Hindlimb muscle (tissue), 1 donor: ENCODE data around the gene SLIRP. TPM values are rescaled to one million over a fixed set of nuclear protein-coding genes. Genes with fewer than 3 reads are reported as not detected.
"Not testable (repeated sequence)": the region's sequence is repeated elsewhere in the genome, so short reads cannot be mapped to it uniquely, and the experiment has no call there.

Source experiments
- DNase-seq: peaks from one replicate; pipeline ENCODE4 v3.0.0-alpha.2; 2013
- polyA plus RNA-seq: library from polyadenylated mRNA; unstranded; fragments of 120-200 nt; gene quantifications from one replicate; pipeline ENCODE4 v1.2.1, GENCODE V29; 2013; ENCODE audit not compliant: insufficient read length

Gene SLIRP
- 63.4 TPM for polyA plus RNA-seq

GRCh38 chr14:77707724-77708408 is at the start of gene SLIRP, which contains the start of gene ALKBH1:
TSS of gene SLIRP (plus strand) at chr14:77708103. CDS start at chr14:77708112, 9 bp downstream.
TSS of gene ALKBH1 (minus strand) at chr14:77708023. CDS start at chr14:77708004, 19 bp downstream.
- DNase-seq: peak; percentile 91

GRCh38 chr14:77659831-77660230 is 48.1 kb upstream of the SLIRP start:
- DNase-seq: no peak

DNA sequence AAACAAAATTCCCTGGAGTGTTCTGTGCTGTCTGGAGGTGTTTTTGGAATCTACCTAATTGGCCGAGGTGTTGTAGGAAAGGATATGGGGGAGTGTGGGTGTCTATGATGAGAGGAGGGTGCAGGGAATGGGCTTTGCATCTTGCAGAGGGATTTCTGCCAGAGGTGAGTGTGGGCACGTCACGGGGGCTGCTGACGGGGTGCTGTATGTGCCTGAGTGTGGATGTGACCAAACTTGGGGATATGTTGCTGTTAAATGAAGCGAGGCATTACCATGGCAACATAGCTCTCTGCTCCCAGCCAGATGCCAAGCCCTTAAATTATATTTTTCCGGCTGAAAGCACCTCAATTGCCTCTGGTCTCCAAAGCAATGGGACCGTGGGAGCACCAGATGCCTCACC is 47.1 kb upstream of the SLIRP start:
- DNase-seq: no peak

GRCh38 chr14:77661562-77661961 is 46.3 kb upstream of the SLIRP start:
- DNase-seq: not testable (repeated sequence)

GRCh38 chr14:77663293-77663692 is 44.6 kb upstream of the SLIRP start:
- no peak for DNase-seq

GRCh38 chr14:77667331-77667730 is 40.6 kb upstream of the SLIRP start:
- DNase-seq: no peak

GRCh38 chr14:77673193-77673592 is 34.7 kb upstream of the SLIRP start:
- DNase-seq: no peak

DNA sequence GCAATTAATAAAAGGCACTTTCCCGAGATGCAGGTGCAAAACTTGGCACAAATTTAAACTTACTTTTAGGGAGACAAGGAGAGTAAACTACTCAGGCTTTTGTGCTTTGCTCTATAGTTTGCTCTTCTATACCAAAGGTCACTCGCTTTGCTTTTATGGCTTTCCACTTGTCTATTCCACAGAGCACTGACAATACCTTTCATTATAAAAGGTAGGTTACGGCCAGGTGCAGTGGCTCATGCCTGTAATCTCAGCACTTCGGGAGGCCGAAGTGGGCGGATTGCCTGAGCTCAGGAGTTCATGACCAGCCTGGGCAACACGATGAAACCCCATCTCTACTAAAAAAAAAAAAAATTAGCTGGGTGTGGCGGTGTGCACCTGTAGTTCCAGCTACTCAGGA is 33.0 kb upstream of the SLIRP start:
- no peak for DNase-seq

DNA sequence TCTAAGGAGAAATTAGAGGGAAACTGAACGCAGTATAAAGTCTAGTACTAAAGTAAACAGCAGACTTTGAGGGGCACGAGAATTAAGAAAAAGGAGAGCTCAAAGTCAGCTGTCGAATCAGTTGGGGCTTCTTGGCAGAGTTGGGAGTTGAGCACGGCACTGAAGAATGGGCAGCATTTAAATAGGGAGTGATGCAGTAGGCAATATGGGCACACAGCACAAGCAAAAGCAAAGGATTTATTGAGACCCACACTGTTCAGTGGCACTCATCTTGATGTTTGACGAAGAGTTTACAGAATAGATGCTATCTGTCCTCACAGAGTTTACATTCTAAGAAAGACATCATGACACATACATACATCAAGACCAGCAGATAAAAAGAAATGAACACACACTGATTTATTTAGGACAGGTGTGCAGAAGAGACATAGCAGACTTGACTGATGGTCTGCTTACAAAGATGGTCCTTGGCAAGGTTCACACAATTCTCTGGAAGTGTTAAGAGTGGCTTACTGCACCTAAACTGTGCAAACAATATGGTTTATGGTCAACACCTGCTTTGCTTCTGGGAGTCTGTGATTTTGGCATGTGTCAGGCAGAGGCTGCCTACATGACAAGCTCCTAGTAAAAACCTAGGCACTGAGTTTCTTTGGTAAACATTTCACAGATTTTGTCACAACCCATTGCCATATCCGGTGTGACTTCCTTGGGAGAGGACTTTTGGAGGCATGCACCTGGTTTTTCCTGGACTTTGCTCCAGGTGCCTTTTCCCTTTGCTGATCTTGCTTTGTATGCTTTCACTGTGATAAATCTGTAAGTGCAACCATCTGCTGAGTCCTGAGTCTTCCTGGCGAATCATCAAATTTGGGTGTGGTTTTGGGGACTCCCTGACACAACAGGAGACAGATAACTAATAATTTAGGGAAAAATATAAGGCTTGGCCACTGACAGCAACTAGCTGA is 26.4 kb upstream of the SLIRP start:
- no peak for DNase-seq

- DNase-seq: no peak
These were observed 25.7 kb upstream of the SLIRP start for GRCh38 chr14:77682158-77682553.

GRCh38 chr14:77691259-77691658 is 16.6 kb upstream of the SLIRP start:
- no peak for DNase-seq

DNA sequence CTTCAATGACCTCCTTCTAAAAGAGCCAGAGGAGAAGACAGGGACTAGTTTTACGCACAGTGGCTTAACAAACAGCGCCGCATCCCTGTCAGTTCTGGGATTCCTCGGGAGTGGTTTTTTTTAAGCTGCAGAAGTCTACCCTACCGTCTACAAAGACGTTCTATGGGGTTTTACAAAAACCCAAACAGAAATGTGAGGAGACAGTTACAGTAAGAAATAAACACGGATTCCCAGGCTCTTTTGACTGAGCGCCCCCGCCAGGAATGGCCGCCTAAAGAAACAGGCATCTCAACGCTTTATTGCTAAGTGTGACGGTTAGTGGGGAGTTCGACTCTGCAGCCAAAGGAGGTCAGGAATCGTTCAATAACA is 564 bp upstream of the SLIRP start:
- peak; percentile 23 for DNase-seq

DNA sequence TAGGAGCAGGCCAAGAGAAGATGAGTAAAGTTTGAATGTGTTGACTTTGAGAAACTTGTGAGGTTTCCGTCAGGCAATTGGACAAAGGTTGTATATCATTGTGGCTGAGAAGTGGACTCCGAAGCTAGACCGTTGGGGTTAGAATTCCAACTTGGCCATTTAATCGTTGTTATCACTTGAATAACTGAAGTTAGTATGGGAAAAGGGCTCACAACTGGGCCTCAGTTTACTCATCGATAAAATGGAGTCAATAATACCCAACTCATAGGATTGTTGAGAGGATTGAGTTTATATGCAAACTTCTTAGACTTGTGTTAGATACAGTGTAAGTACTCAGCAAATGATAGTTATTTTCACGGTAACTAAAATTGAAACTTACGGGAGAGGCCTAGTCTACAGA is 846 bp downstream of the SLIRP start:
- DNase-seq: no peak

DNA sequence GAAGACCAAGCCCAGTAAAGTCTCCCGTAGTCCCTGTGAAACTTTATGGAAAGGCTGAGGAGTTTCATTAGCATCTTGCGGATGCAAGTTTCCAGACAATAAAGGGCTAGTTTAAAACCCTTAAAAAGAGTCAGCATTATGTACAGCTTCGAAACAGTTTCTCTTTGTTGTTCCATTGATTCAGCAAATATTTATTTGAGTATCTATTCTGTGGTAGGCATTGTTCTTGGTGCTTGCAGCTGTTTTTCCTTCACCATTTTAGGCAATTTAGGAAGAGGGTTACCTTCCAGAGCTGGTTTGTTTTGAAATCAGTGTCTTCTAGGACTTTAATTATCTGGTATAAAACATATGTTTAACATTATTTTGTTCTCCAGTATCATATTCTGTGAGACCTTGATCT is 1.5 kb downstream of the SLIRP start:
- no peak for DNase-seq

GRCh38 chr14:77710364-77710763 is 2.5 kb downstream of the SLIRP start:
- DNase-seq: no peak

DNA sequence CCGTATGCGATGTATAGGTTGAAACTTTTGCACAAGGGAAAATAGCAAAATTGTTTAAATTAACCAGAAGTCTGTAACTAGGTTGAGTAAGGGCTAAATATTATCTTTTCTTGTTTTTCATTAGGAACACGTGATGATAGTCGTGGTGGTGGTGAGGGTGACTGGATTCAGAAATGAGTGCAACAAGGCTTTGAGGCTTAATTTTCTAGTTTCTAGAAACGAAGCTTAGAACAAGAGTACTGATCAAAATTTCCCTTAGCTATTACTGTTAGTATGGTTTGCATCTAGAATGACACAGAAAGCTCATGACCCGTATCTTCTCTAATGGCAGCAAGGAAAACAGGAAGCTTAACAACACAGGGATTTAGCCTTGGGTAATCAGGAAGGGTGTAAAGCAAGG is 7.0 kb downstream of the SLIRP start:
- no peak for DNase-seq

DNA sequence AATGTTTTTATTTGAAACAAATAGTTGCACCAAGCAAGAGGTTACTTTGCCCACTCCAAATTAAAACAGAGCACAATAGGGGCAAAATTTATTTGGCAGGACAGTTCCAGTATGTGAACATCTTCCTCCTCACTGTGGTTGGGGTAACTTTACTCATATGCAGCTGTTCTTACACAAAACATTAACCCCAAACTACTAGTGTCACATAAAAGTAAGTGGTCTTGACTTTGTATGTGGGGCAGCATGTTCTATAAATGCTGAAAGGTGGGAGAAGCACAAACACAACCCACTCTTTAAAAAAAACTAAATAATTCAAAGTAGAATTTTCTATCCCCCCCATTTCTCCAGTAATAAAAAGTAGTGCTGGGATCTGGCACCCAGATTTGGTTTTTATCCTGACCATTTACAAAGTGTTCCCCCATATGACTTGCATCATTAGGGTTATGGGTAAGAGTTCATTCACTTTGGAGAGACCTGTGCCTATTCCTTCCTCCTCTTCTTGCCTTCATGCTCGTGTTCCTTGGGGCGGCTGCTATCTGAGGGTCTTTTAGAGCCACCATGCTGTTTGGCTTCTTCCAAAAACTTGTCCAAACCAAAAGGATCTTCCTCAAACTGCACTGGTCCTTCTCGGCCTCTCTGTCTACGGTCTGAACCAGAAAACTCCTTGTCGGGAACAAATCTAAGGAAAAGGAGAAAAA is 9.9 kb downstream of the SLIRP start:
- DNase-seq: no peak

DNA sequence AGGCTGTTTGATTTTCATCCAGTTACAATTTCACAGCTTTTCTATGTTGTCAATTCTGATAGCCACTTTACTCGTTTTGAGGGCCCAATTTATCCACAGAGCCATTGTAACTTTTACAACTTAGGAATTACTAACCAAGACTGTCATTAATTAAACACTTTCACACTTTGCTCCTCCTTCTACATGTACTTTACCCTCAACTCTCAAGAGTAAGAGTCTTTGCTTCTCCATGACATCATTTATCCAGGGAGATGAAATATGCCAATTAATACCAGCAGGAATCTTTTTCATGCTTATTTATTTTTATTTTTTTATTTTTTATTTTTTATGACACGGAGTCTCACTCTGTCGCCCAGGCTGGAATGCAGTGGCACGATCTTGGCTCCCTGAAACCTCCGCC is 13.5 kb downstream of the SLIRP start:
- no peak for DNase-seq

DNA sequence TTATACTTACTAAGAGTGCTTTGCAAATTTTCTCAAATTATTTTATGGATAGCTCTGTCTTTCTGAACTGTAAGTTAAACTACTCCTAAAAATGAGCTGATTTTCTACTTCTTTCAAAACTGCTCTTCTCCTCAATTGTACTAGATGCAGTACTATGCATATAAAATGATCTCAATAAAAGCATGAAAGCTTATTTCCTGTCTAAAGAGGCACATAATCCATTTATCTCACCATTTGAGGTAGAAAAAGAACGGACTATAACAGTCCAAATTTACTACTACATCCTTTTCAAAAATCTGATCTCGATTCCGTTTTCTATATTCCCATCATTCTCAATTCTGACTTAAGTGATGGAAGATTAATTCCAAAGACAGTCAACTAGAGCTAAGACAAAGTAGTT is 14.4 kb downstream of the SLIRP start:
- no peak for DNase-seq

DNA sequence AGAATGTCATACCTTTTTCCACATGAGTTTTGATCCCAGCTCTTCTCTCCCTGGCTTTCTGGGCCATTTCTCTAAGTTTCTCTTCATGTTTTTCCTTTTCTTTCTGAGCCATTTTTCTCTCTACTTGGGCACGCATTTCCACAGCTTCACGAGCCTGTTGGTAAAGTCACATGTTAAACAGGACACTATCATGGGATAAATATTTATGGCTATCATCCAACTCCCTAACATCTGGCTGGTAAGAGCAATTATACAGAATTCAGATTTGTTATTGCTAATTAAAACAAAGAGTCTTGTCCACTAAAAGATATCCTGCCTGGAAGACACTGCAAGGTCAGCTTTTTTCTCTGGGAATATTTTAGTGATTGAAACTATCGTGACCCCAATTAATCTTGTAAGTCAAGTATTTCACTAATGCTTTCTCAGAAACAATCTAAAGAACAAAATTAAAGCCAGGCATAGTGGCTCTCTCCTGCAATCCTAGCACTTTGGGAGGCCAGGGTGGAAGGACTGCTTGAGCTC is 23.1 kb downstream of the SLIRP start:
- no peak for DNase-seq

DNA sequence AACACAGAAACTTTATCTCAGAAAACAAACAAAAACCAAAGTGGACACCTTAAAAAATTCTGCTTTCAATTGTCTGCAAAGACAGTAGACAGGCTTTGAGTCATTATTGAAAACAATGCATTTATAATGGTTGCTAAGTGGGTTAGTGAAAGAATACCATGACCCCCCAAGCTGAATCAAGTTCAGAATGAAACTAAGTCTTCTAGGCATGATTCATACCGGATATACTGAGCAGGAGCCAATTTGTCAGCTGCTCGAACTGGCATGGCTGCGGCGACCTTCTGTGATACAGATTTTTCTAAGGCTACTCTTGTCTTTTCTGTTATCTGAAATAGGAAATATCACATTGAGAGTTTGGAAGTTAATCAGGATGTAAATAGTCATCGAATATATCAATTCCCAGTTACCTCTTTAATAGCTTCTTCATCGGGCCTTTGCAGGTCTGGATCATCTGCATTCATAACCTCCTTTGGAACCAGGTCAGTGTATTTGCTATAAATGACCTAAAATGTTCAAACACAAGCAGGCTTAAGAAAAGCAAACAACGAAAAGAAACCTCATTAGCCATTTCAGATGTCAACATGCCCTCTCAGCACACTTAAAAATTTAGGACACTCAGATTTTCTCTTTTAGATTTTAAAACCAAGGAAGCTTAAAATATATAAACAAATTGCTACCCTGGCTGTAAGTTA is 30.8 kb downstream of the SLIRP start:
- DNase-seq: no peak

DNA sequence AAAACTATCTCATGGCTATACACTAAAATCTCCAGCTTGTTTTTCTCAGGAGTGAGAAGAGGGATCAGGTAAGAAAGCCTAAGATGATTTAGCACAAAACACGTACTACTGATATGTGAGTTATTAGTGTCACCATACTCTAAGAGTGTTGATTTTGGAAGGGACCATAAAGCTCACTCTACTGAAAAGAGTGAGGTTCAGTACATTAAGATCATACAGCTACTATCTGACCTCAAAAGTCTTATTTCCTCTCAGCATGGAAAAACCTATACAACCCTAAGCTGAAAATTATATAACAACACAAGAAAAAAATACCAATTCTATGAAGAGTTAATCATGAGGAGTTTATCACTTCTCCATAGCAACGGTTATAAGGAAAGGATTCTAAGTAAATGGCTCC is 33.5 kb downstream of the SLIRP start:
- no peak for DNase-seq
